ENCODE measurements around the gene BZW1.

The BZW1 gene

DNA sequence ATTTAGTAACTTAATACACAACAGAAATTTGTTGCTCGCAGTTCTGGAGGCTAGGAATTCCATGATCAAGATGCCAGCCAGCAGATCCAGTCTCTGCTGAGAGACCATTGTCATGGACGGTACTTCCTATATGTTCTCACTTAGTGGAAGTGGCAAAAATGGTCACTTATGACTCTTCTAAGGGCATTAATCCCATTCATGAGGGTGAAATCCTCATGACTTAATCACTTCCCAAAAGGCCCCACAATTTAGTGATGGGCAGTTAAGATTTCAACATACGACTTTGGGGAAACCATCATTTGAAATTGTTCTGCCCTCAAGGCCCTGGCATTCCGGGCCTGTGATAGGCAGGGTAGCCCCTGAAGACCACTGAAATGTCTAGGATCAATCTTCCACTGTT is 23.0 kb downstream of the BZW1 start:
- no peak for DNase-seq (ENCODE audit: low read depth in 2 of 2)

DNA sequence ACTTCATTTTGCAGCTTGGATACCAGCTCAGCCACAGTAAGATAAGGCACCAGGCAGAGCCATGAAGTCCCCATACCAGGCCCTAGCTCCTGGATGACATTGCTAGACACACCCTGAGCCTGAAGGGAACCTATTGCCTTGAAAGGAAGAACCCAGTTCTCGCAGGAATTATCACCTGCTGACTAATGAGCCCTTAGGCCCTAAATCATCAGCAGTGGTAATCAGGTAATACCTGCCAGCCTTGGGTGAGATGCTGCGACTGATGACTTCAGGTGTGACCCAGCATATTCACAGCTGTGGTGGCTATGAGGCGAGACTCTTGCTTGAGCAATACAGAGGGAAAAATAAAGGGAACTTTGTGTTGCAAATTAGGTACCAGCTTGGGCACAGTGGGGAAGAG is 27.8 kb downstream of the BZW1 start:
- DNase-seq (ENCODE audit: low read depth in 2 of 2) = no peak

DNA sequence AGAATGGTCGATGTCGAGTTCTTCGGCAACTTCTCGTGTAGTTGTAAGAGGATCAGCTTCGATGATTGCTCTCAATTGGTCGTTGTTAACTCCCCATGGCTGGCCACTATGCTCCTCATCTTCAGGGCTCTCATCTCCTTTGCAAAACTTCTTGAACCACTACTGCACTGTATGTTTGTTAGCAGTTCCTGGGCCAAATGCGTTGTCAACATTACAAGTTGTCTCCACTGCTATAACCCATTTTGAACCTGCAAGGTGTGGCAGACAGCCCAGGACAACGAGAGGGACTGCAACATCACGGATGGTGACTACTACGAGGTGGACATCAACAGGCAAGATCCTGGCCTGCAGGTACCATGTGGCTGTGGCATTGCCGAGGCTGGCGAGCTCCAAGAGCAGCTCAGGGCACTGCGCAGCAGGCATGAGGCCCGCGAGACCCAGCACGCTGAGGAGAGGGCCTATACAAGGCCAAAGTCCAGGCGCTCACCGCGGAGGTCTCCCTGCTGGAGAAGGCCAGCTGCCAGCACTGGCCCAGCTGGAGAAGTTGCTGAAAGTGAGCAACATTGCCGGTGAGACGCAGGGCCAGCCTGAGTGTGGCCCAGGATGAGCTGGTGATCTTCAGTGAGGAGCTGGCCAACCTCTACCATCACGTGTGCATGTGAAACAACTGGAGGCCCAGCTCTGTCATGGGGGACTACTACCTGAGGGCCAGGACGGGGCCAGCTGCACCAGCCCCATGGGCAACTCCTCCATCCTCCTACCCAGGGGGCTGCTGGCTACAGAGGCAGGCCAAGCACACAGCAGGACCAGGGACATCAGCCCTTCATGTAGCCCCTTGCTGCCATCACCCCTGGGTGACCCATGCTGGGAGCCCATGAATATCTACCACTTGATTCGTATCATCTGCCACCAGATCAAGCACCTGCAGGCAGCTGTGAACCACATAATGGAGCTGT is 32.6 kb downstream of the BZW1 start:
- DNase-seq (ENCODE audit: low read depth in 2 of 2) = no peak

- DNase-seq (ENCODE audit: low read depth in 2 of 2) = no peak
Measured at GRCh38 chr2:200845194-200845593, 33.5 kb downstream of the BZW1 start.

GRCh38 chr2:200845669-200846325 is 34.1 kb downstream of the BZW1 start:
- DNase-seq (ENCODE audit: low read depth in 2 of 2) = no peak

- DNase-seq (ENCODE audit: low read depth in 2 of 2) = no peak
Measured at GRCh38 chr2:200847269-200847668, 35.6 kb downstream of the BZW1 start.

- no peak for DNase-seq (ENCODE audit: low read depth in 2 of 2)
Measured at GRCh38 chr2:200847939-200848338, 36.2 kb downstream of the BZW1 start.

GRCh38 chr2:200850512-200851256 is 39.0 kb downstream of the BZW1 start:
- DNase-seq (ENCODE audit: low read depth in 2 of 2) = no peak

GRCh38 chr2:200851398-200852248 is 39.9 kb downstream of the BZW1 start:
- no peak for DNase-seq (ENCODE audit: low read depth in 2 of 2)

GRCh38 chr2:200852605-200853004 is 40.9 kb downstream of the BZW1 start:
- DNase-seq (ENCODE audit: low read depth in 2 of 2) = no peak

DNA sequence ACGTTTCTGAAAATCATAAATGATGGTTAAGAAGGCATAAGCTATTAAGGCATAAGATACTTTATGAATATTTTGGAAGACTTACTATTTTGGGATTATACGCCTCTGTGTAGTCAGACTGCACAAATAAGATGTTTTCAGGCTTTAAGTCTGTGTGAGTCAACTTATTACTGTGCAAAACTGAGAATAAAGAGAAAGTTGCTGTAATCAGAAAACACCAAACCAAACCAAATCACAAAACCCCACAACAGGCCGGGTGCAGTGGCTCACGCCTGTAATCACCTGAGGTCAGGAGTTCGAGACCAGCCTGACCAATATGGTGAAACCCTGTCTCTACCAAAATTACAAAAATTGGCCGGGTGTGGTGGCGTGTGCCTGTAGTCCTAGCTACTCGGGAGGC is 45.1 kb downstream of the BZW1 start:
- peak in 1 of 2 donors; percentile 8 for DNase-seq (ENCODE audit: low read depth in 2 of 2)

GRCh38 chr2:200860092-200860795 is 48.5 kb downstream of the BZW1 start:
- DNase-seq (ENCODE audit: low read depth in 2 of 2) = peak in 1 of 2 donors; percentile 9

GRCh38 chr2:200861617-200862155 is 50.0 kb downstream of the BZW1 start:
- DNase-seq (ENCODE audit: low read depth in 2 of 2) = no peak

GRCh38 chr2:200862532-200863000 is 50.9 kb downstream of the BZW1 start:
- DNase-seq (ENCODE audit: low read depth in 2 of 2) = peak; percentile 48 to 49

- DNase-seq (ENCODE audit: low read depth in 2 of 2) = peak in 1 of 2 donors; percentile 8
Measured at GRCh38 chr2:200863782-200864175, 52.1 kb downstream of the BZW1 start.

- peak; percentile 96 for DNase-seq (ENCODE audit: low read depth in 2 of 2)
Measured at GRCh38 chr2:200864176-200865034, 52.7 kb downstream of the BZW1 start, which contains the start of gene CLK1. Gene CLK1 (minus strand): TSS chr2:200864658. CDS start chr2:200861862, 2,796 bp downstream.

GRCh38 chr2:200869014-200869413 is 57.3 kb downstream of the BZW1 start:
- DNase-seq (ENCODE audit: low read depth in 2 of 2) = no peak

DNA sequence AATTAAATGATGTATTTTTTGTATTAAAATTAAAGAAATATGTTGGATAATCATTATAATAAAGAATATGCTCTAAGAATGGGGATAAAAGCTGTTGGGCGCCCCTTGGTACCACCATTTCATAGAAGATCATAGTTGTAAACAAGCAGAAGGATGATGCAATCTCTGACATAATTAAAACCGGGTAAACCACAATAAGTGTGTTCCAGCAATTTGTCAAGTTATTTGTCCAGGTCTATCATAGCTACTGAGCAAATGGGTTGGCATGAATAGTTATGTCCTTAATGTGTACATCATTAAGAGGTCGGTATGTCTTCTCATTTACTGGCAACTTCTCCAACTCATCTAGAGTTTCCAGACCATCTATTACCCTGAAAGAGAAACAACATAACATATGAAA is 59.4 kb downstream of the BZW1 start:
- no peak for DNase-seq (ENCODE audit: low read depth in 2 of 2)

DNA sequence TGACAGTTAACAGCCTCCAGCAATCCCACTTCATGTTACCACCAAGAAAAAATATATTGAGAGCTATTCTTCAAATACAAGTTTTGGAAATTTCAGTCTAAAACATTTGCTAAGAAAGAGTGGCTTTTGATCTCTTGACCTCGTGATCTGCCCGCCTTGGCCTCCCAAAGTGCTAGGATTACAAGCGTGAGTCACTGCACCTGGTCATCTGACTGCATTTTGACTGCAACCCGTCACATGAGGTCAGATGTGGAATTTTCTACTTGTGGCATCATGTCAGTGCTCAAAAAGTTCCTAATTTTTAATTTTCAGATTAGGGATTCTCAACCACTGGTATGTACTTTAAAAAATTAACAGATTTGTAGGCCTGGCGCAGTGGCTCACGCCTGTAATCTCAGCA is 61.9 kb downstream of the BZW1 start:
- DNase-seq (ENCODE audit: low read depth in 2 of 2) = no peak
